HG03432 (cell line): Measurements from ENCODE around the gene ACTR8.

Source experiments
- ATAC-seq: cut with Tn5 transposase; IDR thresholded peaks from one replicate; pipeline ENCODE4 v1.9.1; 2021; ENCODE audit warnings: mild to moderate bottlenecking, moderate library complexity; ENCODE audit not compliant: unreplicated experiment

ACTR8 gene

DNA sequence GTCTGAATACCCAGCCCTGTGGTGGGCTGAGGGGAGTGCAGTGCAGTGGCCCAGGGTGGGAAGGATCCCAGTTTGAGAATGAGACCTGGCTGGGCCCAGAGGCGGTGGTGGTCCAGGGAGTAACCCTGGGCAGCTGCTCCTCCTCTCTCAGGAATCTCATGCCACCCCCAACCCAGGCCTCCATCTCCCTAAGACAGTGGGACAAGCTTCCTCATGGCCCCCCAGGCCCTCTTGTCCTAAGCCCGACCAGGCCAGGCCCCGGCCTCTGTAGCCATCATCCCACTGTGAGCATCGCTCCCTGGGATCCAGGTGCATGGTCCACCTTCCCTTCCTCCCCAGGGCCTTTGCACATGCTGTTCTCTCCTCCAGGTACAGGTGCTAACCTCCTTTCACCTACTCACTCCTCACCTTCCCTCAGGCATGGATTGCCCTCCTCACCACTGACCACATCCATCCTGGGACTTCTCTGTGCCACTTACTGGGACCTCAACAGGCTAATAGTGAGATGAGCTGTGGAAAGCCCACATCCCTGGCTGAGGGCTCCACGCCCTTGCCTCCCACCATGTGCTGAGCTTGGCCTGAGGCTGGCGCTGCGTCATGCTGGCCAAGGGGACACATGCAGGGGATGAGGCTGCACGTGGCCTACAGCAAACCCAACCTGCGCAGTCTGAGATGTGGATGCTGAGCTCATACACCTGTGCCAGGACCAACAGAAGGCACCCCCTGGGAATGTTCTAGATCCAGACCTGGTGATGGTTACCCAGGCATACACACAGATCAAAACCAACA is 45.7 kb downstream of the ACTR8 start:
- ATAC-seq = no peak

GRCh38 chr3:53835257-53835656 is 46.7 kb downstream of the ACTR8 start:
- no peak for ATAC-seq

DNA sequence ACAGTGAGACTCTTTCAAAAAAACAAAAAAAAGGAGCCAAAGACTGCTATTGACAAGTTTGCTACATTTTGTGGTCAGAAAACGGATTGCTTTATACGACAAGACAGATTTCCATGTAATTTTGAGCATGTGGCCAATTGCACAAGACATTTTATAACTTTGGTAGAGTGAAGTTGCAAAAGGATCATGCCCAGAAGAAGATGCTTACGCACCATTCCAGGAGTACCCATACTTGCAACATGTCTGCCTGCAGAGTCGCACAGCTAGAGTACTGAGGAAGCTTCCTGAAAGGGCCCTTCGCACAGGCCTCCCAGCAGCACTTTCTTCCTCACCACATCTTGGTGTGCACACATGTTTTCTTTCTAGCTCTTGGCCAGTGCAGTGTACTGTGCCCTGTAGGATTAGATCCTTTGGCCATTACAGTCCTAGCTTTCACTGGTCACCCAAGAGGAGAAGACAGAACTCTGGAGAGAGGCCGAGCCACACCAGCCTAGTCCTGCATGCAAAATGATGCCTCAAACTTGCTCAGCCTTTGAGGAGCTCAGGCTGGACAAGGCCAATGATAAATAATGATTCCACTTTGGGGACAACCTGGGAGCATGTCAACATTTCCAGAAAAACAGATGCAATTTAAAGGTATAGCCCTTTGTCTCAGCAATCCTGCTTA is 47.4 kb downstream of the ACTR8 start:
- ATAC-seq = no peak

DNA sequence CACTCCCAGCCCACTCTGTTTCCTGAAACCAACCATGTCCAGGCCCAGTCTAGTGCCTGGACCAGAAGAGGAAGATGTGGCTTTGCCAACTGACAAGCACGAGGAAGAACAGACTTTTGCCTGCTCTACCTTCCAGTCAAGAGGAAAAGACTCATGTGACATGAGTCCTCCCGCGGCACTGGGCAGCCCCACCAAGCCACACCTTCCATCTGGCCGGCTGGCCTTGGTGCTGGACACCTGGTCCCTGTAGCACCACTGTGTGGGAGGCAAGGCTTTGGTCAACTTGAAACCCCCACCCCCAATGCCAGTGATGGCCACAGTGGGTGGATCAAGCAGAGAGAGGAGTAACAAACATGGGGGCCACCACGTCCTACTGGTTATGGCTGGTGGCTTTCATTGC is 48.3 kb downstream of the ACTR8 start:
- no peak for ATAC-seq

DNA sequence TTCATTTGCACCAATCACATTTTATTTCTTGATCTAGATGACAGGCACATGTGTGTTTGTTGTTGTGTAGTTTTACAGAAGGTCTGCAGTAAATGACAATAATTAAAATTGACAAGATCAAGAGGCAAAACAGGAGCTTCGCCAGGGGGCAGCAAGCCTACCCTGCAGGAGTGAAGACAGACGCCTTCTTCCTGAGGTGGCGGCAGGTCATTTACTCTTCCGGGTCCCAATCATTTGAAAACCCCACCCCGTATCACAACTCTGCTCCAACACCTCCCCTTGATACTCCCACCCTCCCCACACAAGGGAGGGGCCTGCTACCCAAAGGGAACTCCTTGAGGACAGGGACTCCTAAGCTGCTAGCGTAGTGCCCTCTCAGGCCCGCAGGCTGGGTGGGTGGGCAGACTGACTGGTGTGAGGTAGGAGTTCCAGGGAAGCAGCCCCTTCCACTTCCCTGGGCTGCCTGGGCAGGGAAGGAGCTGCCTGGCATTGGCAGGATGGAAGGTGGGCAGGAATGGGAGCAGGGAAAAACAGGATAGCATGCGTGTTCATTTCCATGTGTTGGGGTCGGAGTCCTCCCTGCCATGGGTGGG is 48.8 kb downstream of the ACTR8 start:
- no peak for ATAC-seq

- ATAC-seq = no peak
These were observed 51.0 kb downstream of the ACTR8 start for GRCh38 chr3:53830944-53831343.

GRCh38 chr3:53829605-53830004 is 52.3 kb downstream of the ACTR8 start:
- ATAC-seq = no peak

- no peak for ATAC-seq
These were observed 53.4 kb downstream of the ACTR8 start for GRCh38 chr3:53828581-53828980.

GRCh38 chr3:53826048-53826447 is 55.9 kb downstream of the ACTR8 start:
- peak; percentile 40 for ATAC-seq

DNA sequence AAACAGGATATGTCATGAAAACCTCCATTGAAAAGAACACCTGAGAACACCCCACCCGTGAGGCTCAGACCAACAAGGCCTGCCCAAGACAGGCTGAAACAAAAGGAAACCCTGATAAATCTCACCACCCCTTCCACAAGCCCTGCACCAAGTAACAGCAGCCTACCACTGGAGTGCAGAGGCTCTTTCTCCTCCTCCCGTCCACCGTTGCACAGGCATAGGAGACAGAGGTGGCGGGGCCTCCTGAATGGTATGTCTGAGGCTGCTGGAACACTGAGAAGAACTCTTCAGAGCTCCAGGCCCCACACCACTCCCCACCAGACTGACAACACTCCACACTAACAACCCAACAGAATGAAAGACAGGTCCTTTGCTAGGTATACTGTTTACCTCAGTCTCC is 57.2 kb downstream of the ACTR8 start:
- no peak for ATAC-seq

- no peak for ATAC-seq
These were observed 57.8 kb downstream of the ACTR8 start for GRCh38 chr3:53823956-53824657.

GRCh38 chr3:53823026-53823955 is 58.7 kb downstream of the ACTR8 start:
- ATAC-seq = no peak

DNA sequence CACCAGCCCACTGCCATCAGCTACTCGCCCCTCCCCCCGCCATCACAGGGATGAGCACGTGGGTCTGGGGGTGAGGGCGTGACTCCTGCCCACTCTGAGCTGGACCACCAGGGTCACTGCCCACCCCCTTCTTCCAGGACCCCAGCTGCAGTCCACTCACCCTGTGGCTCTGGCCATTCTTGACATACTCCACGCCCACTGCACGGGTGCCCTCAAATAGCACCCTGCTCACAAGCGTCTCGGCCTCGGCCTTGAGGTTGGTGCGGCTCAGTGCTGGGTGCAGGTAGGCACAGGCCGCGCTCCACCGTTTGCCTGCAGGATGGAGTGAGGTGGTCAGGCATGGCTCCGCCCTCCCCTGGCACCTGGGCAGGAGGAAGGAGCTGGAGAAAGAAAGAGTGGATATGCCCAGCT is 59.6 kb downstream of the ACTR8 start:
- no peak for ATAC-seq

DNA sequence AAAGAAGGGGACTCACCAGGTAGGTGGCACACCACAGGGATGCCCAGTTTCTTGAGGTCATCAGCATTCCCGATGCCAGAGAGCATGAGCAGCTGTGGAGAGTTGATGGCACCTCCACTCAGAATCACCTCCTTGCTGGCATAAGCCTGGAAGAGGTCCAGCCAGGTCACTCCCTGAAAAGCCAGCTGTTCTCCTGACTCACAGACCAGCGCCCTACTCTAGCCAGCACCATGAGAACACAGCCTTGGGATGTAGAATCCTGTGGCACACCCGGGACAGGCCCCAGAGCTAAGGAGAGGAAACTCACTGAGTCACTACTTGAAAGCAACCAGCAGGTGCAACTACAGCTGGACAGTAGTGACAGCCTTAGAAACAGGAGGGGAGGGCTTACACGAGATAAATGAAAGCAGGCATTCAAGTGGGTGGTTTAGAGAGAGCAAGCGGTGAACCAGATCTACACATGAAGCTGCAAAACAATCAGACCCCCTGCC is 60.3 kb downstream of the ACTR8 start:
- ATAC-seq = peak; percentile 81

GRCh38 chr3:53820756-53821580 is 61.0 kb downstream of the ACTR8 start:
- ATAC-seq = no peak

GRCh38 chr3:53820084-53820483 is 61.9 kb downstream of the ACTR8 start:
- ATAC-seq = no peak

- no peak for ATAC-seq
These were observed 62.6 kb downstream of the ACTR8 start for GRCh38 chr3:53819163-53819868.

DNA sequence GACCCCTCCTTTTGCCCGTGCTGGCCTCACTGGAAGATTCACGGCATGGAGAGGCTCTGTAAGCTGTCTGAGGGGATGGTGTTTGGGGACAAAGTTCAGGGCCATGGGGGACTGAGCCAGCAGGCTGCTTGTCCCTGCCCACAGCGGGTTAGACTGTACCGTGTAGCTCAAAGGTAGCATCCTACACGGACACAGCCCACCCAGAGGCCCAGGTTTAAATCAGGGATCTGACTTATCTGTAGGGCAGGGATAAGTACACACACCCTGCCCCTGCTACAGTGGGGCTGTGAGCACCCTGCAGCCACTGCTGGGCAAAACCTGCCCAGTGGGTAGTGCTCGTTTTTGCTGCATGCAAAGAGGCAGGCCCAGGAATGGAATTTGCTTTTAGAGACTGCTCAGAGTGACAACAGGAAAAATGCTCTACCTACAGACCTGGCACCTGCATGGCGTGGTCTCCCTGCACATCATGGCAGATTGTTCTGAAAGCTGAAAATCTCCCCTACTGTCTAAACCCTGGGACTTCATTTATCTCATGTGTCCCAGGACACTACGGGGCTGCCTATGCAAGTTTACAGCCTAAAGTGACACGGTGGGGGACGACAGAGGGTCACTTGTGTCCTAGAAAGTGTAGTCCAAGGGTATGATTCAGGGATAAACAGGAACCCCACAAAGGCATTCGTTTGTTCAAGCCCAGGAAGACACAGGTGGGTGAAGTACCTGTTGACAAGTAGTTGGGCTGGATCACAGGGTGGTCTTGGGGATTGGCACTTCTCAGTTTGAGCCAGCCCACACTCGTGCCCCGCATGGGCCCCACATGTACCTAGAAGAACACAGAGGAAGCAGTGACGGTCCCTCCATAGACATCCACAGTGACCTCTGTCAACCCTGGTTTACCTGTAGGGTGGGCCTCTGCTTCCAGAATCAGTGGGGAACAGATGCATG is 63.5 kb downstream of the ACTR8 start:
- ATAC-seq = no peak
